HG02852 (cell line): ENCODE data around the gene CBFA2T3.

Source experiments
- ATAC-seq: cut with Tn5 transposase; IDR thresholded peaks from one replicate; pipeline ENCODE4 v1.9.1; 2021; ENCODE audit warnings: mild to moderate bottlenecking, moderate library complexity; ENCODE audit not compliant: unreplicated experiment

CBFA2T3 gene

DNA sequence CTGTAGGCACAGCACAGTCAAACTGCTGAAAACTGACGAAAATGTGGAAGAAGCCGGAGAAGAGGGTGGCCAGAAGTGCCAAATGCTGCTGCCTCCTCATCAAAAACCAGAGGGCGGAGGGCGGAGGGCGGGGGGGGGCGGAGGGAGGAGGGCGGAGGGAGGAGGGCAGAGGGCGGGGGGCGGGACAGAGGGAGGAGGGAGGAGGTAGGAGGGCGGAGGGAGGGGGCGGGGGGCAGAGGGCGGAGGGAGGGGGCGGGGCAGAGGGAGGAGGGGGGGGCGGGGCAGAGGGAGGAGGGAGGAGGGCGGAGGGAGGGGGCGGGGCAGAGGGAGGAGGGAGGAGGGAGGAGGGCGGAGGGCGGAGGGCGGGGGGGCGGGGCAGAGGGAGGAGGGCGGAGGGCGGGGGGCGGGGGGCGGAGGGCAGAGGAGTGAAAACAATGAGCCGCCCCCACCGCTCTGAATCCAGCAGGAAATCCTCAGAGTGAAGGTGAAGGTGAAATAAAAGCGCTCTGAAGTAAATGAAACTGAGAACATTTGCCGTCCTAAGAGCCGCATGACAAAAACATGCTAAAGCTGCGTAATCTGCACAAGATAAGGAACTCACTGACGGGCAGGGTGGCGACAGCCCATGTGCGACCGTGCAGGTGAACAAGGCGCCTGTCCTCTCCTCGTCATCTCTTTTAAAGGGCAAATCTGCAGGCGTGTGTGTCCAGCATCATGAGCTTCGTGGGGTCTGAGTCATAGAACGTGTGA is 22.6 kb upstream of the CBFA2T3 start:
- no peak for ATAC-seq

DNA sequence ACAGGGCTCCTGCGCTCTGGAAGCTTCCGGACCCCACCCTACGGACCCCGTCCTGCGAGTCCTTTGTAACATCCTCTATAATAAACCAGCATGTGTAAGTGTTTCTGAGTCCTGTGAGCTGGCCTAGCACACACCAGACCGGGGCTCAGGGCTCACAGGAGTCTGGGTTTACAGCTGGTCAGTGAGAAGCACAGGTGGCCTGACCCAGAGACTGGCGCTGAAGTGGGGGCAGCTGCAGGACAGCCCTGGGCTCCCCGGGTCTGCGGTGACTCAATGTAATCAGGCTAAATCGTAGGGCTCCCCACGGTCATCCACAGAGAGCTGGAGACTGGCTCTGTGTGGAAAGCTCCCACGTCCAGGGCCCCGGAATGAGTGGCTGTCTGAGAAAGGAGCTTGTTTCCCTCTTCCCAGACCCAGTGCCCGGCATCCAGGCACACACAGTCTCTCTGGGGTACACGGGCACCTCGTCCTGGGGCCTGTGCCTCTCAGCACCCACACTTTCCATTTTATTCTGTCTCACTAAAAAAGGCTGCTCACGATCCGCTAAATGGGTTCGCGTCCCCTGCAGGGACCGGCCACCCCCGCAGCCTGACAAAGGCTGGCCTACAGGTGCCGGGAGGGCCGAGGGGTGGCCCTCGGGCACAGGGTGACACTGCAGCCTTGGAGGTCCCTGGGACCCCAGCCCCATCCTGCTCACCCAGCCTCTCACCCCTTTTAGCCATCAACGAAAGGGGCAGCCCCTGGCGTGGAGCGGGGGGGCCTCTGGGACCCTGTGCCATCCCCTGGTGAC is 18.9 kb upstream of the CBFA2T3 start:
- ATAC-seq, result no peak

DNA sequence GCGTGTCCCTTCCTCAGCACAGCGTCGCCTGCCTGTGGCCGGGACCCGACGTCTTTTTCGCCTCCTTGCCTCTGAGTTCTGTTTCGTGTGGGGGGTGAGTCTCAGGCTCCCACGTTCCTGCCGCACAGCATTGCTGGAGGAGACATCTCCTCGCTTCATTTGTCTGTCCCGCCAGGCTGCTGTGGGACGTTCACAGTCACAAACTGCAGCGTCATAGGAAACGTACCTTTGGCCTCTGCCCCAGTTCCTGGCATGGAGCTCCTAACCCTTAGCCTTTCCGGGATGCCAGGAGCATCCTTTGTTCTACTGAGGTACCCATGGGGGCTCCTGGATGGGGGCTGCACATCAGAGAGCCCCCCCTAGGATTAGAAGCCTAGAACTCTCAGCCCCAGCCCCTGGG is 18.2 kb upstream of the CBFA2T3 start:
- no peak for ATAC-seq

DNA sequence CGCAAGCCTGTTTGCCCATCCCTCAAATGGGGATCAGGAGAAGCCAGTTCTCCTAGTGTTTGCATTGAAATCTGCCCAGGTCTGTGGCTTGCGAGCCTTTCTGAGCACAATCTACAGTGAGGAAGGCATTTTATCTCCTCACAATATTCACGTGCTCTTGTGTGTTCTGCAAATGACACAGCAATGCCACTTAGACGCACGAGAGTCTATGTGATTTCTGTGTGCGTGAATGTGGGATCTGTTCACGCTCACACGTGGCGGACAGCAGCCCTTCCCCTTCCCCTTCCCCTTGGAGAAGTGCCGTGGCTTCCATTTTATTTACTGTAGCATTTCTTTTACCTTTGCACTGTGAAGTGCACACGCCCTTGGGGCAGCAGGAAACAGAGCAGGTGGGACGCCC is 17.7 kb upstream of the CBFA2T3 start:
- no peak for ATAC-seq

DNA sequence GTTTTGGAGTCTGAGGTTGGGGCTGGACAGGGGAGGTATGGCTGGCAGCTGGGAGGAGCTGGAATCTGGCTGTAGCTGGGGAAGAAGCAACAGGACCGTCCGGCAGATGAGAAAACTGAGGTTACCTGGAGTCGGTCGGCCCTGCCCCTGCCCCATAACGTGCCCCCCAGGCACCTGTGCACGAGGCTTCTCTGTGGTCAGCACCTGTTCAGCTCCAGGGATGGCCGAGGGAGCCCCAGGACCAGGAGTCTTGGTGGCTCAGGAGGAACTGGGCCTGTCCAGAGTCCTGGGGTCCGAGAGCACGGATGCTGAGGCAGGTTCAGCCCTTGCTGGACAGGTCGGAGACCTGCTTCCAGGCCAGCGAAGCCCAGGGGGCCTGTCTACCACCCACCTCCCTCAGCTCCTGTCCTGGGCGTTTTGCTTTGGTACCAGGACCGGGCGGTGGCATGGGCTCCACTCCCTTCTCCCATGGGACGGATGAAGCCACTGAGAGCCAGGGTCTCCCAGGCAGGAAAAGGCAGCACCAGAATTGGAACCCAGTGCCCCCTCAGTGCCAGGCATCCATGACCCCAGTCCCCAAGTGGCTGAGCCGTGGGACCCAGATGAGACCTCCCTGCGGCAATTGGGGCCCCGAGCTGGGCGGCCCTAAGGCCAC is 17.1 kb upstream of the CBFA2T3 start:
- no peak for ATAC-seq

DNA sequence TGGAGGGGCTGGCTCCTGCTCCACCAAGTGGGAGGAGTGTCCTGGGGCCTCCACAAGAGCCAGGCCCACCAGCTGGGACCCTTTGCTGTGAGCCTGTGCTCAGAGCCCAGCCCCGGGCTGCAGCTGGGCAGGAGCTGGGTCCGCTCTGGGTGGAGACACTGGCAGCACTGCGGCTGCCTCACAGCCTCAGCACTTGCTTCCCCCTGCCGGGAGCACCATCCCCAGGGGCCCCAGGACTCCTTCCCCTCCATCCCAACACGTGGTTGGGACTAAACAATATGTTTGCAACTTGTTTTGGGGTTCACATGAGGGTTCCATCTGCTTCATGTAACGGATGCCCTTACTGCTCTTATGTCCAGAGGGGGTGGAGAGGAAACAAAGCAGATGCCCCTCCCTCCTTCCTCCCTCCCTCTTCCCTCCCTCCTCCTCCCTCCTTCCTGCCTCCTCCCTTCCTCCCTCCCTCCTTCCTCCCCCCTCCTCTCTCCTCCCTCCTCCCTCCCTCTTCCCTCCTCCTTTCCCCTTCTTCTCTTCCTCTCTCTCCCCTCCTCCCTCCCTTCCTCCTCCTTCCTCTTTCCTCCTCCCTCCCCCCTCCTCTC is 16.3 kb upstream of the CBFA2T3 start:
- ATAC-seq, result no peak

DNA sequence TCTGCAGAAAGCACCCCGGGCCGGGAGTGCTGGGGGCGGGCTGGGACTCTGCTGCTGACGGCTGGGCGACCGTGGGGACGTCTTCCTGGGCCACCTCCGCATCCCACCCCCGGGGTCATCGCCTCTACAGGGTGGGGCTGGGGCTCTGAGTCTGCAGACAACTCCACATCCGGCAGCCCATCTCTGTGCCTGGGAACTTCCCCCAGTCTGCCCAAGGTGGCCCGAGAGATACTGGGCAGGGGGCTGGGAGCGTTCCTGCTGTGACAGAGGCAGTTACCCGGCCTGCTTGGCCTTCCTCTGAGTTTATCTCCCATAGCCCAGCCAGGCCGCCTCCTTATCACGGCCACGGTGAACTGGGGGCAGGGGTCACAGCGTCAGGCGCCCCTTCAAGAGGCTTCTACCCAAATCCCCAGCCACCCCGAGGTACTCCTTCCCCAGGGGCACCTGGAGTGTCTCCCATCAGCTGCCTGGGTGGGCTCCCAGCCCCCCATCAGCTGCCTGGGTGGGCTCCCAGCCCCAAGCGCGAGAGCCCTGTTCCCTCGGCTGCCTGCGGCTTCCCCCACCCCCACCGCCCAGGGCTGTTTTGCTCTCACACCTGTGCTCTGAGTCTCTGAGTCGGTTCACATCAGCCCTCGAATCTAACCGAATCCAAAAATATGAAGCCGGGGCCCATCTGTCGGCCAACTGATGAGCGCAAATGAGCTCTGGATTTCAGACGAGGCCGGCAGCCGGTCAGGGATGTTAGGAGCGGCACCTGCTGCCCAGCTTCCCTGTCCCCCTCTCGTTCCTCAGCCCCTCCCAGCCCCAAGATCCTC is 15.6 kb upstream of the CBFA2T3 start:
- ATAC-seq, result no peak

DNA sequence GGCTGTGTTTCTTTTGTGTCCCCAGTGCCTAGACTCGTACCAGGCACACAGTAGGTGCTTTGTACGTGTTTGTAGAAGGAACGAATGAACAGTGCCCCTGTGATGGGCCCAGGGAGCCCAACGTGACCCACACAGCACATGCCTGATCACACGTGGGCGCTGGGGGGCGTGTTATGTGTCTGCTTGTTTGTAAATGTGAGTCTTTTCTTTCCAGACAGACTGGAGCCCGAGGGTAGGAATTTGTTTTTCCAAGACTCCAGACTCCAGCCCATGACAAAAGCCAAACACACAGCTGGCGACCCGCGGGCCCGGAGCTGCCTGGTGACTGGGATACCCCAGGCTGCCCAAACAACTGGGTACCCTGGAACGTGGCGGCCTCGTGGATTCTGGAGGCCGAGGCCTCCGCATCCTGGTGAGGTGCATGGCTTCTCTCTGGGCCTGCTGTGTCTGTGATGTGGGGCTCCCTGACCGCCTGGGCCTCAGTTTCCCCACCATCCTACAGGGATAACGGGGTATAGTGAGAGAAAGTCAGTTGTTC is 14.9 kb upstream of the CBFA2T3 start:
- ATAC-seq, result no peak

DNA sequence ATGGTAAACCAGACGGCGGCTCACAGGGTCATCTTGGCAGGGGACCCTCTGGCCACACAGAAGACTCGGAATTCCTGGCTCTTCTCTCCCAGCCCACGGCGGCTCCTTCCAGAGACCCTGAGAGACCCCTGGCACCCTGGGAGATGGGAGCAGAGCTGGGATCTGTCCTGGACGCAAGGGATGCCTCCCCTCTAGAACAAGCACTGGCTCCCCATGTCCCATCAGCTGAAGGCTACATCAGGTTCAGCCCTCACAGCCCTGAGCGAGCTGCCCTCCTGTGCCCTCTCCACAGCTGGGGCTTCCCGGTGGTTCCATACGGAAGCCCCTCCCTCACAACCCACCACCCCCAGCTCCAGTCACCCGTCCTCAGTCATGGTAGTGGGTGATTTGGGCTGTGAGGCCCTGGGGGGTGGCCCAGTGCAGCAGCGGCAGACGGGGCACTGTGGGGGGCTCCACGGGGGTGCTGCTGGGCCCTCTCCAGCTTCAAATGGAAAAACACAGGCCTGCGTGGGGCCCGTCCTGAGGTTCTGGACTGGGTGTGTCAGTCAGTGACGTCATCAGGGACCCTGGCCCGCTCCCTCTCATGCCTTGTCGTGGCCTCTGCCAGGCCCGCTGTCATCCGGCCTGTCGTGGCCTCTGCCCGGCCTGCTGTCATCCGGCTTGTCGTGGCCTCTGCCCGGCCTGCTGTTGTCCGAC is 13.0 kb upstream of the CBFA2T3 start:
- ATAC-seq, result no peak

DNA sequence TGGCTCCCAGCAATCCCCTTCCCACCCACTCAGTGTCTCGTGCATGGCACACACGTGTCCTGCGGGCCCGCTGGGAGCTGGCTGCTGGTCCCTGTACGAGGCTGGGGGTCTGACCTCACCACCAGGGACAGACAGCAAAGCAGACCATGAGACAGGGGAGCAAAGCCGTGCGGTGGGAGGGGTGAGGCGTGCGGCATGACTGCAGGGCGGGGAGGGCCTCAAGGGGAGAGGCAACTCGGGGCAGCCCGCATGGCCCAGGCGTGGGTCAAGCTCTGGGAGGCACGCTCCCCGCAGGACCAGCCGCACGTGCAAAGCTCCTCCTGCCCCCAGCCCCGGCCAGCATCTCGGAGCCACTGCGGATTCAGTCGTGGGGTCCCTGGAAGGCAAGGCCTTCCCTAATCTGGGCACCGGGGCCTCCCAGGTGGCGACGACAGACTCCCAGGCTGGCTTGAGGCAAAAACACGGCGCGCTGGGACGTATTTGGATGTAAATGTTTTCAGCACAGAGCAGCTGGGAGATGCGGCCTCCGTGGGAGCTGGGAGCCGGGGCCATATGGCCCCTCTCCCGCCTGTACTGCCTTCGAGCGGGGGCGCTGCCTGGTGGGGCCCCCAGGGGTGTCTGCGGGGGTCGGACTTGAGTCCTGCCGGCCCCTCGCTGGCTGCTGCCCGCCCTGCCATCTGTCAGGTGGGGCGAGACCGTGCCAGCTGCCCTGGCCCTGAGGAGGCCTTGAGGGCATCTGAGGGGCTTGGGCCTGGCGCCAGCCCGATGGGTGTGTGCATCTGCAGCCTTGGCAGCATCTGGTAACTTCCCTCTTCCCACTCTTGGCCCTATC is 12.2 kb upstream of the CBFA2T3 start:
- ATAC-seq, result no peak

DNA sequence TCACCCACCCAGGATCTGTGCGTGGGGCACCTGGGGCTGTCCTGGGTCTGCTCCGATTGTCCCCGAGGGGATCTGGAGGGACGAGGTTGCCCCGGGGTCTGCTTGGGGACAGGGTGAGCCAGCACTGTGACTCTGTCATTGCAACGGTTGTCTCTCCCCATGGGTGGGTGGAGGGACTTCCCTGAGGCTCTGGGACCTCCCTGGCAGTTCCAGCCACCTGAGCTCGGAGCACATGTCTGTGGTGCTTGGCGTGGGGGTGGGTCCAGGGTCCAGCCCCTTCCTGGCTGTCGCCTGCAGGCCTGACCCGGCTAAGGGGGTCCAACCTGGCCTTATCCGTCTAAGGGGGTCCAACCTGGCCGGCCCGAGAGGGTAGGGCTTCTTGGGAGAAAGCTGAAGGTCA is 8.5 kb upstream of the CBFA2T3 start:
- no peak for ATAC-seq

DNA sequence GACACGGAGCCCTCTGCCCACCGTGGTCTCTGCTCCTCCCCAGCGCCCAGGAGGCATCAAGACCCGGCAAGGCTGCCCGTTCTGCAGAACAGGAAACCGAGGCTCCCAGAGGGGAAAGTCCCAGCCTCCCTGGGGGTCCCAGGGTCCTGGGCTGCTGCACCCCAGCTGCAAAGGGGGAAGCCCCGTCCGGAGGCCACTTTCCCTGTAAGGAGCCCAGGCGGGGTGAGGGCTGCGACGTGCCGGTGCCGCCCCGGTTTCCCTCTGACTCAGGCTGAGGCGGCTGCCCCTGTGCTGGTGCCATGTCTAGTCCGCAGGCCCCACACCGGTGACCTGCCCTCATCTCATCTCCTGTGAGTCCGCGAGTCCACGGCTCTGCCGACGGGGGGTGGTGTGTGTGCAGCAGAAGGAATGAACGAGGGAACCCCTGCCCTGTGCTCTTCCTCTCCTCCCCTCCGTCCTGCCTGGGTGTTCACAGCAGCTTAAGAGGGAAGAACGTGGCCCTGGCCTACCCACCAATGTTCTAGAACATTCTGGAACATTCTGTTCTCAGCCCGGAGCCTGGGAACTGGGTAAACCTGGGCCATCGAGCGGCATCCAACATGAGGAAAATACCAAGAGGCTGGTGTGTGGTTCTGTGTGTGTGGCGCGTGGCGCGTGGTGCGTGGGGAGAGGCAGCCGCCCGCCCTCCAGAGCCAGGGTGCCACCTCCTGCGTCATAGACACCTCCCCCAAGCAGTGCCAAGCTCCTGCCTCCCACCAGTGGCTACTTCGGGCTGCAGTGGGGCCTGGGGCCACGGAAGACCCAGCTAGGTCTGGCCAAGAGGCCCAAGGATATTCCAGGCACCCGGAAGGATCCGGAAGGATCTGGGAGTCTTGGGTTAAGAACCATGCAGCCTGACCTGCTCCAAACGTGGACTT is 7.0 kb upstream of the CBFA2T3 start:
- no peak for ATAC-seq

DNA sequence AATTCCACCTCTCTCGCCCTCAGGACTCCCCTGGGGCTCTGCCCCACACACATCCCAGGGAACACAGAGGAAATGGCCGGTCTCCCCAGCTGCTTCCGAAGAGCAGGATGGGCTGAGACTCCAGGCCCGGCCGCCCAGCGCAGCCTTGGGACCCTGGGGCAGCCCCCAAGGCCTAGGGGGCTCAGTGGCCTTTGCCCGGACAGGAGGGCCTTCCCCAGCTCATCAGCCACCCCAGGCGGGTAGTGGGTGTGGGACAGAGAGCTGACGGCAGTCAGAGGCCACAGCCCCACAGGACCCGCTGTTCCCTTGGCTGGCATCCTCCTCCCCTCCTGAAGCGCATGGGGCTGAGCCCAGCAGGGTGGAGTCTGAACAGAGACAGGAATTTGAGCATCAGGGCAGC is 6.2 kb upstream of the CBFA2T3 start:
- no peak for ATAC-seq

DNA sequence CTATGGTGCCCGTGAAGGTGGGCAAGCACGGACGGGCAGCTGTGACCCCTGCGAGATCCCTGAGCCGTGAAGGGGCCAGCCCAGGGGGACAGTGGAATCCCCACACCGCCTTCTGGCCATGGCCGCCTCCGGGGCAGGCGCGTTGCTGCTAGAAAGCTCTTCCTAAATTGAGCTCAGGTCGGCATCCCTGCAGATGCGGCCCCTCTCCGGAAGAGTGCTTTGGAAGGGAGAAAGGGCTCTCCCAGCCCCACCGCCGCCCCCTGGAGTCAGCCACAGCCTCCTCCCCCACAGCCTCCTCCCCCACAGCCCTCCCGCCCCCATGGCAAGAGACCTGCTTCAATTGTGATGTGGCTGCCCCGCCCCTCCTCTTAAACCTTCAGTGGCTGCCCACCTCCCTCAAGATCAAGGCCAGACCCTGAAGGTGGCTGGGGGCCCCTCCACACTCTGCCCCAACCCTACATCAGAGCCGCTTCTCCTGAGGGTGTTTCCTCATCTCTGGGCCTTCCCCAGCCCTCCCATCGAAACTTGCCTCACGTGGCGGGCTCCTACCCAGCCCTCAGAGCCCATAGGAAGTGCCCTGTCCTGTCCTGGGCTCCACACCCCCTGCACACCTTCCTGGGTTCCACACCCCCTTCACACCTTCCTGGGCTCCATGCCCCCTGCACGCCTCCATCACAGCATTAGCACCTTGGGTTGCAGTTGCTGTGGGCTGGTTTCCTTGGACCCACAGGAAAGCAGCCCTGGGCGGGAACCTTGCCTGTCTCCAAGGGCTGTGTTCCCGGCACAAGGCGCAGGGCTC is 5.5 kb upstream of the CBFA2T3 start:
- ATAC-seq, result no peak

DNA sequence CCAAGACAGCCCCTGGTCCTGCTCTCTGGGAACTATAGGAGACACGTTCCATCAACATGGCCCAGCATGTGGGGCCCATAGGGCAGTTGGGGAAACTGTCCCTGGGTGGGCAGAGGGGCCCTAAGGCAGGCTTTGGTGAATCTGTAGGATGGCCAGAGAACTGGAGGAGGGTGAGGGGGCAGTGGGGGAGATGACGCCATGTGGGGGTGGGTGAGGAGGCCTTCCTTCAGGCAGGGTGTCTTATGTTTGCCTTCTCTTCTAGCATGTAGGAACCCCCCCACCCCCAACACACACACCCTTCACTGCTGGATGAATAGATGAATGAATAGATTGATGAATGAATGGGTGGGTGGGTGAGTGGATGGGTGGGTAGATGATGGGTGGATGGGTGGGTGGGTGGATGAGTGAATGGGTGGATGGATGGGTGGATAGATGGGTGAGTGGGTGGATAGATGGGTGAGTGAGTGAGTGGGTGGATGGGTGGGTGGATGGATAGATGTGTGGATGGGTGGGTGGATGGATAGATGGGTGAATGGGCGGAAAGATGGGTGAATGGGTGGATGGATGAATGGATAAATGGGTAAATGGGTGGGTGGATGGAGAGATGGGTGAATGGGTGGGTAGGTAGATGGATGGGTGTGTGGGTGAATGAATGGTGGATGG is 2.5 kb upstream of the CBFA2T3 start:
- ATAC-seq, result no peak

DNA sequence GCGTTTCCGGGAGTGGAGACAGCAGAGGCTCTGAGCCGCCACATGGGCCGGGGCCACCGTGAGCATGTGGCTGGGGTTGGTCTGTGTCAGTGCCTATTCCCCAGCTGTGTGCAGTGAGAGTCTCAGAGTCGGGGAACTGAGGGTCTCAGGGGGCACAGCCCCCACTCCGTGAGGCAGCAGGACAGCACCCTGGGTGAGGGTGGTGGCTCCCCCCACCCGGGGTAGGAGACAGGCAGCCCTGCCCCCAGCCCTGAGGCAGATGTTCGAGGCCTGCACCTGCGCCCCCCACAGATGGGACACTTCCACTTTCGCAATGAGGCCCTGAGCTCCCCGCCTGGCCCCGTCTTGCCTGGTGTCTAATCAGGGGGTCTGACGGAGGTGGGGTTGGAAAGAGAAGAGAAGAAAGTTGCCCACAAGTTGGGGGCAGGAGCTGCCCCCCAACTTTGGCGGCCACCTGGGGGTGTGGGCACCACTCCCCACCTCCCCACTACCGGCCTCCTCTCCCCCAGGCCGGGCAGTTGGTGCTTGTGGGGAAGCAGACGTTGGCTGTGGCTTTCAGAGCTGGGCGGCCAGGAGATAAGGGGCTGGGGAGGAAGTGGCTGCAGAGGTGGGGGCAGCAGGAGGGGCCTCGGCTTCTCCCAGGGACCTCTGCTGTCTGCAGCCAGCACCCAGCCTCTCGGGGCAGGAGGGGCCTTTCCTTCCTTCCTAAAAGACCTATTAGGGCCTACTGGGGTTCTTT is 1.8 kb upstream of the CBFA2T3 start:
- ATAC-seq, result peak; percentile 50
